Fibroblast of peridontal ligament (primary cell): ENCODE measurements around the gene CTSF.
"Not testable (repeated sequence)": the region's sequence is repeated elsewhere in the genome, so short reads cannot be mapped to it uniquely, and the experiment has no call there.

Experiments
- DNase-seq: peaks from one replicate; pipeline ENCODE4 v3.0.0-alpha.2; 2010; ENCODE audit errors: extremely low read depth

Gene CTSF

DNA sequence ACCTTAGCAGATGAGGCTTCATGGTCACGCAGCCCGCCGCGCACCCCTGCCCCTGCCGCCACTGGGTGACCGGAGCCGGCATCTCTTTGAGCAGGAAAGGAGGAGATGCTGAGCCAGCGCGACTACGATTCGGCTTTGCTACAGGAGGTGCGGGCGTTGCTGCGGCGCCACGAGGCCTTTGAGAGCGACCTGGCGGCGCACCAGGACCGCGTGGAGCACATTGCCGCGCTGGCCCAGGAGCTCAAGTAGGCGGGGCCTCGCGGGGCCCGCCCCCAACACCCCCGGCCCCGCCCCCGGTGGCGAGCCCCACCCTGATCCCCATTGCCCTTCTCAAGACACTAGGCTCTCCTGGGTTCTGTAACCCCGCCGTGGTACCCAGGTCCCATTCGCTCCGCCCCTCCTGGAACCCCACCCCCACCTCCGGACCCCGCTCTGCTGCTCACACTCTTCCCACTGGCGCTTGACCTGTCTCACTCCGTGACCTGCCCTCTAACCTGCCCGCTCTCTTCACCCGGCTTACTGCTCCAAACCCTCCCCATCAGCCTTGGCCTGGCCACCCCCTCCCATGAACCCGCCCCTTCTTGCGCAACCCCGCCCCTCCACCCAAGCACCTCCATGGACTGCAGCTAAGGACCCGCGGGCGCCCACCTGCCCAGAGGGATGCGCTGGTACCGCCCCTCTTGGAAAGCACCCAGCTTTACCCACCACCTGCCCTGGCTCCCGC, 9.1 kb downstream of the CTSF start:
- no peak for DNase-seq

DNA sequence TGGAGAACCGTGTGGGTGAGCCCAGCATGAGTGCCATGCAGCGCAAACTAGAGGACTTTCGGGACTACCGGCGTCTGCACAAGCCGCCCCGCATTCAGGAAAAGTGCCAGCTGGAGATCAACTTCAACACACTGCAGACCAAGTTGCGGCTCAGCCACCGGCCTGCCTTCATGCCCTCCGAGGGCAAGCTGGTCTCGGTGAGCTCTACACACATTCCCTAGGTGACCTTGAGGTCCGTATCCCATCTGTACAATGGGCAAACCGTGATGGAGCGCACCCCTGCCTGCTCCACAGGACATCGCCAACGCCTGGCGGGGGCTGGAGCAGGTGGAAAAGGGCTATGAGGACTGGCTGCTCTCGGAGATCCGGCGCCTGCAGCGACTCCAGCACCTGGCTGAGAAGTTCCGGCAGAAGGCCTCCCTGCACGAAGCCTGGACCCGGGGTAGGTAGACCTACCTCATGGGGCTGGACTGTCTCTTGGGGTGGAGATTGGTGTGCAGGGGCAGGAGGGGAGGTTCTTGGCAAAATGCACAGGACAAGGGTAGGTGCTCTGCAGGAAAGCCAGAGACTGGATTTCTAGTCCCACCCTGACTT, 10.6 kb downstream of the CTSF start:
- DNase-seq, result no peak

DNA sequence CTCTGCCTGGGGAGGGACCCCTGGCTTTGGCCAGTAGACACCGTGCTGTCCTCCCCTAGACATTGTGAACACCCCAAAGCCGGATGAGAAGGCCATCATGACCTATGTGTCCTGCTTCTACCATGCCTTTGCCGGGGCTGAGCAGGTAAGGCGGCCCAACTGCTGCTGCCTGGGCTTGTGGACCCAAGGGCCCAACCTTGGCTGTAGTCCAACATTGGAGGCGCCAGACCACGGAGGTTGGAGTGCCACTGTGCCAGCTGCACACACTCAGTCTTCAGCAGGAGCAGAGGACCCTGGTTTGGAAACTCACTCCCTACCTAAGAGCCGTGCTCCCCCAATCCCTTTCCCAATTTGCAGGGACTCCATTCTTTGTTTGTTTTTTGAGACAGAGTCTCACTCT, 12.3 kb downstream of the CTSF start:
- no peak for DNase-seq

DNA sequence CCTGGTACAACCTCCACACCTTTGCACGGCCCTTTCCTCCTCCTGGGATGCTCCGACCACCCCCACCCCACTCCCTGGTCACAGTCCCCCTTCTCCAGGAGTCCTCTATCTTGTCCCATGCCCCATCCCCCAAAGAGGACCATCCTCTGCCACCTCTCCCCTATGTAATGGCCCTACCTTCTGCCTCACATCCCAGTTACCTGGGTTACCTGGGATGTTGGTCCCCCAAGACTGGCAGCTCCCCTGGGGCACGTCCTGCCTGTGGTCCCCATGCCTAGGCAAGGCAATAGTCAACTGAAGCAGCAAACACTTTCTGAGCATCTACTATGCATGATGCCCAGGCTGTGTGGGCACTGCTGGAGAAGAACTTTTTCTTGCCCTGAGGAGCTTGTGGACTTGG, 13.0 kb downstream of the CTSF start:
- no peak for DNase-seq

DNA sequence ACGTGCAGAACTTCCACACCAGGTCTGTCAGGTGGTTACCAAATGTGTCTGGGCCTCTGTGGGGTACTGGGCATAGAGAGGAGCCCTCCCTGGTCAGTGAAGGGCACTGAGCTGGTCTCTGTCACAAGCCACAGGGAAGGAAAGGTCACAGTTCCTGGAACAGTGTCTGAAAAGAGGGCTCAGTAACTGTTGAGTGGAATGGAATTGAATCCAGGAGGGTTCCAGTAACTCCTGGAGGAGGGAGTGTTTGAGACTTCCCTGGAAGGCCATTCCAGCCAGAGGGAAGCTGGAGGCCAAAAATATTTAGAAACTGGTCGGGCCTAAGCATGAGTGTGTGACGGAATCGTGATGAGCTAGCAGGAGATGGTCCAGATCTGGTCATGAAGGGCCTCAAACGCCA, 13.8 kb downstream of the CTSF start:
- DNase-seq, result no peak

DNA sequence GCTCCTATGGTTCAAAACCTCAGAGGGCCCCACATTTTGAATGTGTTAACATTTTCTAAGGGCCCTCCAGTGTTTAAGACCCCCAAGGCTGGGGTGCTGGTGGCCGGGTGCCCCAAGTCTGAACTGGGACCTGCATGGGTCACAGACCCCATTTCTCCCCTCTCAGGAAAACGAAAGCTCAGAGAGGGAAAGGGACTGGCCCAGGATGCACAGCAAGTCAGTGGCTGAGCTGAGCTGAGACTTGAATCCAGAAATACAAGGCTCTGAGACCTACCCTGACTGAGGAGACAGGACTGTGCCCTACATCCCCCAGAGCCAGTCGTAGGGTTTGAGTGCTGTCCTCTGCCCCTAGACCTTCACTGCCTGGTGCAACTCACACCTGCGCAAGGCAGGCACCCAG, 17.5 kb downstream of the CTSF start:
- no peak for DNase-seq

DNA sequence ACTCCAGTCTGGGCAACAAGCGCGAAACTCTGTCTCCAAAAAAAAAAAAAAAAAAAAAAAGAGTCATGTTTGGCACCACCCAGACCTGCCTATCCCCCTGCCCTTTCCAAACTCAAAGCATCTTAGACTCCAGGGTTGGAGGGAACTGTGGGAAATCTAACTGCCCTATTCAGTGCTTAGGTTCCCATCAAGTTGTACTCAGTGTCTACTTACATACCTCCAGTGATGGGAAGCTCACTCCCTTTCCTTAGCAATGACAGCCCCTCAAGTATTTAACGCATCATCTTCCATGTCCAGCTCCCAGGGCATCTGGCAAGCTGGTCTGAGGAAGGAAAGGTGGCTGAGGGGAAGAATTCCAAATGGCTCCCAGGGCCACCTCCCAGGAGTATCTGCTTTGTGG, 18.7 kb downstream of the CTSF start:
- DNase-seq, result no peak

DNA sequence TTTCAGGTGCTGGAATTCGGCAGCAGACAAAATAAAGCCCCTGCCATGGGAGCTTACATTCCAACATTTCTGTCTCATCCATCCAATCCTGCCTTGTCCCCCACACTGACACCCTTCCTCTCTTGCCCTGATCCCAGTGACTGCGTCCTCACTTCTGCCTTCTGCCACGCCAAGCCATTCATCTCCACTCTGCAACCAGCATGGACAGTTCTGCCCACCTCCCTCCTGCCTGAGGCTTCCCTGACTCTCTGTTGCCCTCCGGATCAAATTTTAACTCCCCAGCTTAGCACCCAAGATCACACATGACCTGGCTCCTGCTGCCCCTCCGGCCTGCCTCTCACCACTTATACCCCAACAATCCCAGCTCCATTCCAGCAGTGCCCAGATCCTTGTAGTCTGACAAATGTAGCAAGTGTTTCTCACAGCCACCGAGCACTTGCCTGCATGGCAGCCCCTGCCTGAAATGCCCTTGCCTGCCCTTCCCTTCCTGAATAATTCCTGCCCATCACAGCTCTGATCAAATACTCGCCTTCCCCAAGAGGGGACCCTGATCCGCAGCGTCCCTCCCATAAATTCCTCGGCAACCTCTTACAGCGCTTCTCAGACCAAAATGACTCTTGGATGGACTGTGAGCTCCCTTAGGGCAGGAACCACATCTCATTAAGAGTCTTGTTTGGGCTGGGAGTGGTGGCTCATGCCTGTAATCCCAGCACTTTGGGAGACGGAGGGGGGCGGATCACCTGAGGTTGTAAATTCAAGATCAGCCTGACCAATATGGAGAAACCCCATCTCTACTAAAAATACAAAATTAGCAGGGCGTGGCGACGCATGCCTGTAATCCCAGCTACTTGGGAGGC, 19.4 kb downstream of the CTSF start:
- no peak for DNase-seq

DNA sequence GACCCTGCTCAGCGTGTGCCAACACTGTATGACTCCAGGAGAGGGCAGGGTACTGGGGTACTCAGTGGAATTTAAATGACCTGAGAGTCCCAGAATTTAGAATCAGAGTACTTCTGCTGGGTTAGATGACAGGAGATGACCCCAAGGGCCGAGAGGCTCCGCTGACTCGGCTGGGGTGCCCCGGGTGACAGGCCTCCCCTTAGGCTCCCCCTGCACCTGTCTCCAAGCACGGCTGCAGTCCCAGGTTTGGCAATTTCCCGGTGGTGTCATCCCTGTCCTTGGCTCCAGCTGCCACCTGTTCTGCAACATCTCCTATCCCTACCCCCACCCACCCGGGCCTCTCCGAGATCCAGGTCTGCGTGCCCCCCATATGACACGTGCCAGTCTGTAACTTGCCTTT, 20.4 kb downstream of the CTSF start:
- DNase-seq, result no peak

DNA sequence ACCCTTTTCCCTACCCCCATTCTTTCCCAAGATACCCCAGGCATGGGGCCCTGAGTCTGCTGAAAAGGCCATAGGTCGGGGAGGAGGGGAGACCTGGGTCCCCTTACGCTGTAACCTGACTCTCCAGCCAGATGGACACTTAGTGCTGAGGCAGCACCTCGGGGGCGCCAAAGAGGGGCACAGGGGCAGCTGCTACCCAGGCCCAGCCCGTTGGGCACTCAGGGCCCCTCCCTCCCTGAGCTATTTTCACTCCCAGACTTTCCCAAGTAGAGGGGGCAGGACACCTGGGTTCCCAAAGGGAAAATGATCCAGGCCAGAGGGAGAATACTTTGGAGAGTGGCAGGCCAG, 20.8 kb downstream of the CTSF start:
- DNase-seq, result no peak

DNA sequence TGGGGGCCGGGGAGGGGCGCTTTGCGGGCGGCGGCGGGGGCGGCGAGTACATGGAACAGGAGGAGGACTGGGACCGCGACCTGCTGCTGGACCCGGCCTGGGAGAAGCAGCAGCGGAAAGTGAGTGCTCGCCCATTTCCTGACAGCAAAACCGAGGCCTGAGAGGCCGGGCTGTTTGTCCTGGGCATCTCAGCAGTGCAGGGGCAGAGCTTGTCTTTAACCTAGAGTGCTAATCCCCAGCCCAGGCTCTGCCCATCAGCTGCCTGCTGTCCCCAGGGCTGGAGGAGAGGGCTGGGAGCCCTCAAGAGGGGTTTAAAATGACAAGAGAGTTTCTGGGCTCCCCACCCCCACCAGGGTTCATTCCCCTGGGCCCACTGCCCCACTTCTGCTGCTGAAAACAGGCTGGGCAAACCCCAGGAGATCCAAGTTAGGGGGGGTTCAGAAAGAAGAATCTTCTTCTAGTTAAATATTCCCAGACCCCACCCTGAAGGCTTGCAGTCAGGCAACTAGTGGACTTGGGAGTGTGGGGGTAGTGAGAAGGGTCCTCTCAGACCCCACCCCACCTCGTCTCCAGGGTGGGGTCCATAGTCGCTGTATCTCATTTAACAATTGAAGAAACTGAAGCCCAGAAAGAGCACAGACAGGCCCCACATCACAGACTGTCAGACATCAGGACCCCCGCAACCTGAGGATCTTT, 21.3 kb downstream of the CTSF start:
- DNase-seq, result no peak

DNA sequence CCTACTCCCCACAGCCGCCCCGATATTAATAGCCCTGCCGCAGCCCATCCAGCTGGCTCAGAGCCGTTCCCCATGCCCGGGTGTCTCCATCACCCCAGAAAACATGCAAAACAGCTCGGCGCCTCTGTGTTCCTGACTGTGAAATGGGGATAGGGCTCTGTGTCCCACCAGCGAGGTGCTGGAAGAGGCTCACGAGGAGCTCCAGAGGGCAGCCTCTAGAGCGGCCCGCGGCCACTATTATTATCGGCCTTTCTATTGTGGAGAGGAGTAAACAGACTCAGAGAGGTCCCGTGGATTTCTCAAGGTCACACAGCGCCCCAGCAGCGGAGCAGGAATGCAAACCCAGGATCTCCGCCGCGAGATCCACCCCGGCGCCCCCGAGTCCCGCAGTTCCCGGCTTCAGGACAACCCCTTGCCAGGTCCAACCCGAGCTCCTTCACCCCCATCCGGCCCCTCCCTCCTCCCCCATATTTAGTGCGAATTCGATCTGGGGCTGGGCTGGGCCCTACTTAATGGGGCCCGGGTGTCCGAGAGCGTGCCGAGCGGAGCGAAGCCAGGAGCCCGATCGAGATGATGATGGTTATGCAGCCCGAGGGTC, 21.9 kb downstream of the CTSF start, which contains the start of gene ACTN3:
Gene ACTN3, plus strand, starts transcription at position 536 of the 598 bp plus-strand sequence. Its CDS starts 35 bp downstream, at position 571.
- peak; percentile 5 for DNase-seq

DNA sequence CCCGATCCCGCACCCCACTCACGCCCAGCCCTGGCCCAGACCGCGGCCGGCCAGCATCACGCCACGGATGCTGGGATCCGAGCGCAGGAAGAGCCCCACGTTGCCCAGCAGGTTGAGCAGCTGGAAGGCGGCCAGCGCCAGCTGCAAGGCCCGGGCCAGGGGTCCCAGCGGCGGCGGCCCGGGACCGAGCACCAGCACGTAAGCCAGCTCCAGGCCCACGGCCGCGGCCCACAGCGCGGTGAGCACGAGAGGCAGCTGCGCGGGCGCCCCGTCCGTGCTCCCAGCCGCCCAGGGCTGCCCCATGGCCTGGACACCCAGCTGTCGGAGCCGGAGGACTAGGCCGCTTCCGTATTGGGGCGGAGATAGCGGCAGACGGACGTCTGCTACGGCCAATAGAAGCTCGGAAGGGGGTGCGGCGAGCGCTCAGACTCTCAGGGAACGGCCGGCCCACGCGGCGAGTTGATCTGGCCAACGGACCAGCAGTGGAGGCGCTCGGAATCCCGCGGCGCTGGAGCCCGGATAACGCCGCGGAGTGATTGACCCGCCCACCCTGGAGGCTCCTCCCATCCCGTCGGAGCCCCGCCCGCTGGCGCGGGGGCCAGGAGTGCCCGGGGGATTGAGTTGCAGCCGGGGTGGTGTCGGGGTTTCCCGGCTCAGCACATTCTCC, 22.6 kb downstream of the CTSF start, which contains the start of gene ZDHHC24:
Gene ZDHHC24, minus strand, starts transcription at position 348 of the 667 bp plus-strand sequence. Its CDS starts 45 bp downstream, at position 303.
- peak; percentile 95 for DNase-seq

DNA sequence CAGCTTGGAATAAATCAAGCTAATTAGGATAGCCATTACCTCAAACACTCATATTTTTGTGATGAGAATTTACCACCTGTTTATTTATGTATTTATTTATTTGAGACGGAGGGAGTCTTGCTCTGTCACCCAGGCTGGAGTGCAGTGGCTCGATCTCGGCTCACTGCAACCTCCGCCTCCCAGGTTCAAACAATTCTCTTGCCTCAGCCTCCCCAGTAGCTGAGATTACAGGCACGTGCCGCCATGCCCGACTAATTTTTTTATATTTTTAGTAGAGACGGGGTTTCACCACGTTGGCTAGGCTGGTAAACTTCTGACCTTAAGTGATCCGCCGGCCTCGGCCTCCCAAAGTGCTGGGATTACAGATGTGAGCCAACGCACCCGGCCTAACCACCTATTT, 23.5 kb downstream of the CTSF start:
- DNase-seq, result not testable (repeated sequence)

DNA sequence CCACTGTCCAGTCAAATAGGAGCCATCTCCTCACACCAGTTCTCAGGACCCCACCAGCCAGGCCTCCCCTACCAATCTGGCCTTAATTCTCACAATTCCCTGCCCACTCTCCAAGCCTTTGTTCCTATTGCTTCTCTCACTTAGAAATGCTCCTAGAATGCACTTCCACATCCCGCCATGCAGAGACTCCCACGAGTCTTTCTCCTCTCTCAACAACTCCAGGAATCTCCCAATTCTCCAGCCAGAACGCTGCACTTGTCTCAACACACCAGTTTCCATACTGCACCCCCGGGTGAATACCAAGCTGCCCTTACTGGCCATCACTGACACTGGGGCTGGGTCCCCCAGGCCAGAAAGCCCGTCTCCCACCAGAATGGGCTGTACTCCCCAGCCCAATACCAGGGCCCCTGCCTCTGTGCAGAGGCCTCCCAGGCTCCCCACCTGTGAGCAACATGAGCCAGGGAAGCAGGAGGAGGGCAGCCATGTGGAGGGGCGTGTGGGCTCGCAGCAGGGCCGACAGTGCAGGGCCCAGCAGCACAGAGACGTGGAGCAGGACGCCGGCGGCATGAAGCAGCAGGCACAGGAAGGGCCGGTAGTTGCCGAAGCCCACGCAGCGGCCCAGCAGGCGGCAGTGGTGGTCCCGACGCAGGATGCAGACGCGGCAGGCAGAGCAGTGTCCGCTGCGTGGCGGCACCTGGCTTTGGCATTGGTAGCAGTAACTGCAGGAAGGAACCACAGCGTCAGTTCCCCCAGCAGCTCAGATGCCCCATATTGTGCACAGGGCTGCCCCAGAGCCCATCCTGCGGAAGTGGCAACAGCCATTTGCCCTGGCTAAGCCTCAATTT, 24.9 kb downstream of the CTSF start:
- DNase-seq, result peak; percentile 34

DNA sequence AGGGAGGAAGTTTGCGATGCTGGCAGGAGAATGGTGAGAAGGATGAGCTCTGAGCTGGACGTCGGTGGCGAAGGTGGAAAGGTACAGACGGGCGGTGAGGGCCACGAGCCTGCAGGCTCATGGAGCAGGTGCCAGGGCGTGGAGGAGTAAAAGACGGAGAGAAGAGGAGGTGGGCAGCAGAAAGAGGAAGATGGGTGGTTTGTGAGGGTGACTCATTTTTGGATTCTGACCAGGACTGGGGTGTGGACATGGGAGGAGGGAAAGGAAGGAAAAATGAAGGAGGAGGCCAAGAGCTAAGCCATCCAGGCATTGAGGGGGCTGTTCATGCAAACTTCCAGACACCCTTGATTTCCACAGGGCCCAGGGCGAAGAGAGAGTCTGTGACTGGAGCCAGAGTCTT, 26.0 kb downstream of the CTSF start:
- DNase-seq, result peak; percentile 22

DNA sequence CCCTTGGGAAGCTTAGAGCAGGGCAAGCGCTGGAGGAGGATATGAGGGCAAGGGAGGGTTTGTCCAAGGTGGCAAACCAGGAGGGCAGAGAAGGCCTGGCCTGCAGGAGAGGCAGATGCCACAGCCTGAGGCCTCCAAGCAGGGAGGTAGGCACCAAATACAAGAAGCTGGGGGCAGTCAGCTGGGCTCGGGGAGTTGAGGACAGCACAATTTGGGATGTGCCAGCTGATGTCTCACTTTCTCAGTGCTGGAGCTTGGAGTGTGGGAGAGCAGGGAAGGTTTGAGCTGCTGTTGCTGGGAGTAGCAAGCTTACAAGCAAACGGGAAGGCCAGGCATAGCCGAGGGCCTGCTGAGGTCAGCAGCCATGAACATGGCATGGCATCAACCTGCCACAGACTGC, 26.5 kb downstream of the CTSF start:
- no peak for DNase-seq

DNA sequence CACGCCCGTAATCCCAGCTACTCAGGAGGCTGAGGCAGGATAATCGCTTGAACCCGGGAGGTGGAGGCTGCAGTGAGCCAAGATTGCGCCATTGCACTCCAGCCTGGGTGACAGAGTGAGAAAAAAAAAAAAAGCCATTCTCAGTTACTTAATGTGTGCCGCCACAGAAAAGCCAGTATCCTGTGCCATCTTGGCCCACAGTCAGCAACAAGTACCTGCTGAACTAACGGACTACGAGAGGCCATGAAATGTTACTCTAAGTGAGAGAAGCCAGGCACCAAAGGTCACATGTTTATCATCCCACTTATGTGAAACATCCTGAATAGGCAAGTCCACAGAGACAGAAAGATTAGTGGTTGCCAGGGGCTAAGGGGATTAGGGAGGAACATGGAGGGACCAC, 27.8 kb downstream of the CTSF start:
- not testable (repeated sequence) for DNase-seq

DNA sequence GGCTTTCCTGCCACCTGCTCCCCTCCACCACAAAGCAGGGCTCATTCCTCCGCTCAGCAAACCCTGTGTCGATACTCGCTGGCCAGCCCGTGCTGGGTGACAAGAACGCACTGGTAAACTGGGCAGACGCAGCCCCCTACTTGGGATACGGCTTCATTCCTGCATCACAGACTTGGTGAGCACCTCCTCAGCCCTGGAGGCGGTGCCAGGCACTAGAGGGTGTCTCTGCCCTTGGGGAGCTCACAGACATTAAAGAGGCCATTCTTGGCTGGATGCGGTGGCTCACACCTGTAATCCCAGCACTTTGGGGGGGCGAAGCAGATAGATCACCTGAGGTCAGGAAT, 28.6 kb downstream of the CTSF start:
- DNase-seq, result no peak

DNA sequence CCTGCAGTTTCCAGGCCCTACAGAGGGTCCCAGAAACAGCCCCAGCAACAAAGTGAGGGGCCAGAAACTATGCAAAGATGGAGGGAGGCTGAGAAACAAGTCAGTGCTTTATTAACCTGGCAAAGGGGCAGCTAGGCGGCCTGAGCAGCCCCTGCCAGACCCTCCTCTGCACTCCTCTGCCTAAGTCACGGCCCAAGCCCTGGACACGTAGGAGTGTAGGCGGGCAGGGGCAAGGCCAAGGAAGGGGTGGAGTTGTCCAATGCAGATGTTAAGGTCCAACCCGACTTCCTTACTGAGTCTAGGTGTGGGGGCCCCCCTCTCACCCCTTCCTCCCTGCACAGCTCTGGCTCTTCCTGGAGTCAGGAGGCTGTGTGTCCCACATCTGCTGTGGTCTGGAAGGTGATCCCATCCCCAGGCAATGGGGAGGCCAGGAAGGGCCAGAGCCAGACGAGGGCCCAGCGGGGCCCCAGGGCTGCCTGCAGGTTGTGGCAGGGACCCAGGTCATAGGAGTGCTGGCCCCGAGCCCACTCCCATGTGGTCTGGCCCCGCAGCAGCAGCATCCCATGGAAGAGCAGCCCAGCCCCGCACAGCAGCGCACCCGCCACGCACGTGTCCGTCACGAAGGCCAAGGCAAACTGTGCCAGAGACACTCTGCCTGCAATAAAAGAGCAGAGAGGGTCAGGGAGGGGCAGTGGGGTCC, 29.1 kb downstream of the CTSF start:
- no peak for DNase-seq
